MM.1S (cell line): ENCODE data around the gene ERCC4.

Experiments used
- EZH2 ChIP-seq: fragments of 300-600 bp; sonication (generic); optimal IDR thresholded peaks from 2 replicates; pipeline ENCODE3; 2017; ENCODE audit warnings: low read depth, mild to moderate bottlenecking, antibody characterized with exemption, low read length, mixed read lengths
- EZH2phosphoT487 ChIP-seq: fragments of 300-600 bp; sonication (generic); IDR thresholded peaks from 2 replicates; pipeline ENCODE4 v1.6.1; 2018; ENCODE audit warnings: antibody characterized with exemption, low read length
- TF ChIP-seq, protein P1 (sequence below): fragments of 300-600 bp; sonication (generic); IDR thresholded peaks from 2 replicates; pipeline ENCODE4 v1.5.1; 2016; ENCODE audit warnings: antibody characterized with exemption, low read length, mixed read lengths

DNA sequence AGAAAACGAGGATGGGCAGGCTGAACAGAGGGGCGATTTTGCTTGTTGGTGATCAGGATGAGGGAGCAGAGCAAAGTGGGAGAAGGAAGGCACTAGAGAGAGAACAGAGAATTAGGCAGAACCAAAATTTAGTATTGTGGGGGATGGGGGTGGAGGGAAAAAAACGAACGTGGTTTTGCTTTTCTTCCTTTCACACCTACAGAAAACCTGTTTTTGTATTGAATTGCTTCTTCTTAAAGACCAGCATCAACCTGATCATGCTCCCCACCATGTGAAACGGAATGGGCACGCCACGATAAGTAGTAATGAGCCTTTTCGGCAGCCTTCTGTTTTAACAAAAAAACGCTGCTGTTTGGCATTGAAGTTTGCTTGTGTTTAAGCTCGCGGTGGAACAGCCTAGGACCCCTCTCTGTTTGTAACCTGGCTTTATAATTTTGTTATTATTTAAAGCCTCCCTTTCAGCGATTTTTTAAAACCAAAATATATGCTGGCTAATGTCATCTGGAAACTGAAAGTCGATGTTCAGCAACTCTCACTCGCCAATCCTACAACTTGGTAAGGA lies 36.8 kb downstream of the ERCC4 start:
- TF ChIP-seq, protein P1, sequence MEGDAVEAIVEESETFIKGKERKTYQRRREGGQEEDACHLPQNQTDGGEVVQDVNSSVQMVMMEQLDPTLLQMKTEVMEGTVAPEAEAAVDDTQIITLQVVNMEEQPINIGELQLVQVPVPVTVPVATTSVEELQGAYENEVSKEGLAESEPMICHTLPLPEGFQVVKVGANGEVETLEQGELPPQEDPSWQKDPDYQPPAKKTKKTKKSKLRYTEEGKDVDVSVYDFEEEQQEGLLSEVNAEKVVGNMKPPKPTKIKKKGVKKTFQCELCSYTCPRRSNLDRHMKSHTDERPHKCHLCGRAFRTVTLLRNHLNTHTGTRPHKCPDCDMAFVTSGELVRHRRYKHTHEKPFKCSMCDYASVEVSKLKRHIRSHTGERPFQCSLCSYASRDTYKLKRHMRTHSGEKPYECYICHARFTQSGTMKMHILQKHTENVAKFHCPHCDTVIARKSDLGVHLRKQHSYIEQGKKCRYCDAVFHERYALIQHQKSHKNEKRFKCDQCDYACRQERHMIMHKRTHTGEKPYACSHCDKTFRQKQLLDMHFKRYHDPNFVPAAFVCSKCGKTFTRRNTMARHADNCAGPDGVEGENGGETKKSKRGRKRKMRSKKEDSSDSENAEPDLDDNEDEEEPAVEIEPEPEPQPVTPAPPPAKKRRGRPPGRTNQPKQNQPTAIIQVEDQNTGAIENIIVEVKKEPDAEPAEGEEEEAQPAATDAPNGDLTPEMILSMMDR = no peak
- TF ChIP-seq EZH2 (no peak), EZH2phosphoT487 (no peak)
